GM19043 (cell line): Measurements from ENCODE around the gene ELP2.

Experiments
- ATAC-seq: cut with Tn5 transposase; IDR thresholded peaks from one replicate; pipeline ENCODE4 v1.9.1; 2021; ENCODE audit warnings: low read depth; ENCODE audit not compliant: unreplicated experiment

Gene ELP2

DNA sequence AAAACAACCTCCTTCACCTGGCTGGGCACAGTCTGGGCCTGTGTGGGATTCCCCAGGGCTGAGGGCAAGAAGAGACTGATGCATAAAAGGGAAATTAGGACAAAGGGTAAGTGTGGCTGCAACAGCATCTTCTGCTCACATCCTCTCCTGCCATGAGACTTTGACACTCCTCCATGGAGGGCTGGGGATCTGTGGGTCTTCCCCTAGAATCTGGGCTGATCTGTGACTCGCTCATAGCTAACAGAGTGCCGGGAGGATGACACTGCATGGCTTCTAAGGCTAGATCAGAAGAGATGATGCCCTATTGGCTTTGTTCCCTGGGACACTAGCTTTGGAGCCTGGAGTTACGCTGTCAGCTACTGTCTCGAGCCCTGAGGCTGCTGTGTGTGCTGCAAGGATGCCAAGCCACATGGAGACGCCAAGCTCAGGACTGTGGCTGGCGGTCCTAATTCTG lies 81.9 kb downstream of the ELP2 start:
- no peak for ATAC-seq

DNA sequence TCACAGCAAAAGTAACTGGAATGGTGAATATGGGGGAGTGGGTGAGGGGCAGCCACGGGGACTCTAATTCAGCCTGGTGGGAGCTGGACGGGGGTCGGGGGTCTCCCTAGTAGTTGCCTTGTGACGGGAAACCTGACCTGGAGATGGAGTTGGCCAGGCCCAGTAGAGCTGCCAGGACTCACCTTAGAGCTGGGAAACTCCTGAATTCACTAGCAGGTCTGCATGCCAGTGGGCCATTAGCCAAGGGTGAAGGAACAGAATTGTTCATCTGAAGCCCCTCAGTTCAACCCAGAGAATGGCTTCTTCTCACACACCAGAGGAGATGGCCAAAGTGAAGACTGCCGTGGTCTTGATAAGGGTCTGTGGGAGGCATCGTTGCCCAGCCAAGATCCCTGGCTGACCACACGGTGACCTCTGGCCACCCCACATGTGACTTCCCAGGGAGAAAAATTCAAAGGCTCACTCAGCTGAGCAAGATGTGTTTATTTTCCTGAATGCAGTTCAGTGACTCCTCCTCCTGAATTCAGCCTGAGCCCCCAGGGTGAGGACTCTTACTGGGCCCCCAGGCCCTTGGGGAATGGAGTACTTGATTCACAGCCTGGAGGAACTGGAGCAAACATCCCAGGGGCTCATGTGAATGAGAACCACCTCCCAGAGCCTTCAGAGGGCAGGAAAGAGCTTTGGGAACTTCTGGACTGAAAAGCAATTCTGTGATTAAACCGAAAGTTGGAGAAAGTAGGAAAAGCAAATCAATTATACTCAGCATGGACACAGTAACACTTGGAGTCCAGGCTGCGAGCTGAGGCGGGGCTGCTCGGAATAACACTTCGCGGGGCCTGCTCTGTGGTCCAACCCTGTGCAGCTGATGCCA lies 82.8 kb downstream of the ELP2 start:
- no peak for ATAC-seq

GRCh38 chr18:36214811-36215210 lies 85.1 kb downstream of the ELP2 start:
- no peak for ATAC-seq

DNA sequence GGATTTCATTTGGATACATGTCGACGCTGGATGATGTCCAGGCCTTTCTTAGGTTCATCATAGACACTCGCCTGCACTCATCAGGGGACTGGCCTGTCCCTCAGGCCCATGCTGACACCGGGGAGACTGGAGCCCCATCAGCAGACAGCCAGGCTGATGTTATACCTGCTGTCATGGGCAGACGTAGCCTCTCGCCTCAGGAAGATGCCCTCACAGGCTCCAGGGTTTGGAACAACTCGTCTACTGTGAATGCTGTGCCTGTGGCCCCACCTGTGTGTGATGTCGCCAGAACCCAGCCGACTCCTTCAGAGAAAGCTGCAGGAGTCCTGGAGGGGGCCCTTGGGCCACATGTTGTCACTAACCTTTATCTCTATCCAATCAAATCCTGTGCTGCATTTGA lies 85.9 kb downstream of the ELP2 start:
- ATAC-seq: no peak

GRCh38 chr18:36217348-36217747 lies 87.6 kb downstream of the ELP2 start:
- ATAC-seq: no peak

- ATAC-seq: no peak
Observed at GRCh38 chr18:36229188-36229587, 99.5 kb downstream of the ELP2 start.
